HepG2 (cell line): Measurements from ENCODE around the gene SH2B2. TPM values are rescaled to one million over a fixed set of nuclear protein-coding genes. Genes with fewer than 3 reads are reported as not detected.
A peak's percentile ranks its signal among the peaks of the same experiment; 100 is the strongest.
"Not testable (repeated sequence)": the region's sequence is repeated elsewhere in the genome, so short reads cannot be mapped to it uniquely, and the experiment has no call there.

Experiments used
- ARNT2 ChIP-seq: sonication (generic); formaldehyde crosslinking; IDR thresholded peaks from 2 replicates; pipeline ENCODE4 v1.8.0; 2022; ENCODE audit warnings: mild to moderate bottlenecking, low read depth, missing genetic modification reagents, moderate library complexity
- CBX1 ChIP-seq: IDR thresholded peaks from one replicate; pipeline ENCODE4 v1.6.1; 2016; ENCODE audit warnings: antibody characterized with exemption, low read depth
- DR1 ChIP-seq: sonication (generic); formaldehyde crosslinking; IDR thresholded peaks from 2 replicates; pipeline ENCODE4 v1.8.0; 2021; ENCODE audit warnings: mild to moderate bottlenecking, missing genetic modification reagents, inconsistent platforms
- FOXA1 ChIP-seq, 2 experiments: fragments of 450-650 bp in 1 of 2; sonication (generic) in 1 of 2; formaldehyde crosslinking in 1 of 2; IDR thresholded peaks; 2 replicates each; pipeline versions ENCODE4 v1.4.0 to v1.6.1; 2016 to 2020; ENCODE audit warnings: missing genetic modification reagents in 1 of 2
- FOXC1 ChIP-seq: sonication (generic); formaldehyde crosslinking; IDR thresholded peaks from 2 replicates; pipeline ENCODE4 v1.8.0; 2022; ENCODE audit warnings: mild to moderate bottlenecking, missing genetic modification reagents, borderline replicate concordance
- FOXK1 ChIP-seq: sonication (generic); formaldehyde crosslinking; IDR thresholded peaks from 2 replicates; pipeline ENCODE4 v1.4.0; 2020; ENCODE audit warnings: low read depth, missing genetic modification reagents, borderline replicate concordance
- GATA4 ChIP-seq: sonication (generic); IDR thresholded peaks from 2 replicates; pipeline ENCODE4 v1.6.1; 2016; ENCODE audit warnings: antibody characterized with exemption, low read depth, borderline replicate concordance
- GFI1 ChIP-seq: sonication (generic); formaldehyde crosslinking; IDR thresholded peaks from 2 replicates; pipeline ENCODE4 v1.5.0; 2020; ENCODE audit warnings: missing genetic modification reagents, mild to moderate bottlenecking, borderline replicate concordance
- HOXD1 ChIP-seq: sonication (generic); formaldehyde crosslinking; IDR thresholded peaks from 2 replicates; pipeline ENCODE4 v1.5.0; 2020; ENCODE audit warnings: missing genetic modification reagents
- MXI1 ChIP-seq: IDR thresholded peaks from 3 replicates; pipeline ENCODE4 v1.6.1; 2012; ENCODE audit warnings: low read depth, low read length, inconsistent platforms, borderline replicate concordance
- PPARG ChIP-seq: conservative IDR thresholded peaks from 2 replicates; pipeline ENCODE4 v1.6.1; 2016; ENCODE audit warnings: missing biosample characterization, missing genetic modification reagents
- TBX3 ChIP-seq: fragments of 450-650 bp; IDR thresholded peaks from 2 replicates; pipeline ENCODE4 v1.6.1; 2017; ENCODE audit warnings: antibody characterized with exemption, mild to moderate bottlenecking, inconsistent platforms, borderline replicate concordance
- TEAD3 ChIP-seq: optimal IDR thresholded peaks from 2 replicates; pipeline ENCODE3; 2016; ENCODE audit warnings: borderline replicate concordance
- ZFX ChIP-seq: sonication (generic); formaldehyde crosslinking; IDR thresholded peaks from 2 replicates; pipeline ENCODE4 v1.4.0; 2020; ENCODE audit warnings: mild to moderate bottlenecking, low read depth, missing genetic modification reagents, moderate library complexity
- ZNF124 ChIP-seq: sonication (generic); formaldehyde crosslinking; IDR thresholded peaks from 2 replicates; pipeline ENCODE4 v1.4.0; 2020; ENCODE audit warnings: missing genetic modification reagents
- ZNF501 ChIP-seq: sonication (generic); formaldehyde crosslinking; IDR thresholded peaks from 2 replicates; pipeline ENCODE4 v1.5.1; 2020; ENCODE audit warnings: mild to moderate bottlenecking, moderate library complexity, missing genetic modification reagents
- ZNF616 ChIP-seq: sonication (generic); formaldehyde crosslinking; IDR thresholded peaks from 2 replicates; pipeline ENCODE4 v1.5.0; 2020; ENCODE audit warnings: low read depth, mild to moderate bottlenecking, missing genetic modification reagents
- ZNF891 ChIP-seq: sonication (generic); formaldehyde crosslinking; IDR thresholded peaks from 2 replicates; pipeline ENCODE4 v1.5.0; 2020; ENCODE audit warnings: mild to moderate bottlenecking, missing genetic modification reagents
- polyA plus RNA-seq, 8 experiments: library from polyadenylated mRNA; depleted of rRNA in 3 of 8; stranded (reverse) in 7 of 8; unstranded in 1 of 8; fragments of >200 nt; fragmentation: Illumina TruSeq in 4 of 8; extraction: Trizol in 4 of 8; gene quantifications; 2 replicates each; pipeline versions ENCODE4 v1.2.1 to v1.2.3, GENCODE V29; 2011 to 2016; ENCODE audit warnings: low read depth in 4 of 8, missing spikeins in 1 of 8, mixed read lengths in 1 of 8; ENCODE audit not compliant: insufficient read depth in 1 of 8
- total RNA-seq, 5 experiments: library from RNA; depleted of rRNA; stranded (reverse); fragments of >200 nt; fragmentation: Illumina TruSeq; extraction: Trizol; gene quantifications; 2 replicates each; pipeline ENCODE4 v1.2.3, GENCODE V29; 2016; ENCODE audit warnings: low read depth in 1 of 5
- TF ChIP-seq, protein P1 (sequence below): sonication (generic); formaldehyde crosslinking; IDR thresholded peaks from 2 replicates; pipeline ENCODE4 v1.8.0; 2022; ENCODE audit warnings: low read depth, missing genetic modification reagents
- TF ChIP-seq, protein P2 (sequence below): sonication (generic); formaldehyde crosslinking; IDR thresholded peaks from 2 replicates; pipeline ENCODE4 v1.4.0; 2020; ENCODE audit warnings: low read depth, mild to moderate bottlenecking, missing genetic modification reagents
- TF ChIP-seq, protein P3 (sequence below): sonication (generic); formaldehyde crosslinking; IDR thresholded peaks from 2 replicates; pipeline ENCODE4 v1.4.0; 2020; ENCODE audit warnings: missing genetic modification reagents
- TF ChIP-seq, protein P4 (sequence below): IDR thresholded peaks from 2 replicates; pipeline ENCODE4 v1.6.1; 2016; ENCODE audit warnings: missing biosample characterization, missing genetic modification reagents, low read depth

The SH2B2 gene
- total and polyA plus RNA-seq, 2 of the 13 experiments (the other 11 are each of a cell fraction or from before 2014, with no cell fraction given): 0.46 to 1.3 TPM

DNA sequence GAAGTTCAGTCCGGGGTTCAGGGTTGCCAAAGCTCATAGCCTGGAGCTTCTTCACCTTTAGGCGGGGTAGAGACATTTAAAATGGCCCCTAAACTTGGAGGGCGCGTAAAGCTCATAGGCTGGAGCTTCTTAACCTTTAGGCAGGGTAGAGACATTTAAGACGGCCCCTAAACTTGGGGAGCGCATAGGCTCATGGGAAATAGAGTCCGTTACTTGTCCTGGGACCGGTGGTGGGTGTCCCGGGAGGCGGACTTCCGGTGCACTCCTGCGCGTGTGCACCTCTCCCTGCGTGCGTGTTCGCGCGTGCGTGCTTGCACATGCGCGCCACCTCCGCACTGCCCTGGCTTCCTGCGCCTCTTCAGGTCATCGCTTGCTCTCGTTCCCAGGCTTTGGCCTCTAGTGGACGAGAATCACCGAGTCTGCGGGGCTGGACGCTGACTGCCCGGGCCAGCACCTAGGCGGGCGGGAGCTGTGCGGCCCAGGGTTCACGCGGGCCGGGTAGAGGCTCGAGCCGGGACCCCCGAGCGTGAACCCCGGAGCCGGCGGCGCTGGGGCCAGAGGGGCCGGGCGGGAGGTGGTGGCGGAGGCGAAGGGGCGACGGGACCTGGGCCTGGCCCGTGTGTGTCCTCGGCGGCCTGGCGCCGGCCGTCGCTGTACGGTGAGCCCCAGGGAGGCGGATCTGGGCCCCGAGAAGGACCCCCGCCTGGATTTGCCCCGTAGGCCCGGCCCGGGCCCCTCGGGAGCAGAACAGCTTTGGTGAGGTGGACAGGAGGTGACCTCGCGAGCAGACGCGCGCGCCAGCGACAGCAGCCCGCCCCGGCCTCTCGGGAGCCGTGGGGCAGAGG lies 77.1 kb downstream of the SH2B2 start (continued):
- TF ChIP-seq, protein P1, sequence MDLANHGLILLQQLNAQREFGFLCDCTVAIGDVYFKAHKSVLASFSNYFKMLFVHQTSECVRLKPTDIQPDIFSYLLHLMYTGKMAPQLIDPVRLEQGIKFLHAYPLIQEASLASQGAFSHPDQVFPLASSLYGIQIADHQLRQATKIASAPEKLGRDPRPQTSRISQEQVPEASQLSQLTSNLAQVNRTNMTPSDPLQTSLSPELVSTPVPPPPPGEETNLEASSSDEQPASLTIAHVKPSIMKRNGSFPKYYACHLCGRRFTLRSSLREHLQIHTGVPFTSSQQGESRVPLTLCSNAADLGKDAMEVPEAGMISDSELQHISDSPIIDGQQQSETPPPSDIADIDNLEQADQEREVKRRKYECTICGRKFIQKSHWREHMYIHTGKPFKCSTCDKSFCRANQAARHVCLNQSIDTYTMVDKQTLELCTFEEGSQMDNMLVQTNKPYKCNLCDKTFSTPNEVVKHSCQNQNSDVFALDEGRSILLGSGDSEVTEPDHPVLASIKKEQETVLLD: 0 out of 2 replicates have a peak, but pooled peaks have one; percentile 53
- TF ChIP-seq PPARG (CRISPR knock-in tag): peak; percentile 56; the same call in 1 of the 2 replicates
- not testable (repeated sequence) for TF ChIP-seq FOXA1 (IDR thresholded peaks at IDR 0.05)
- TF ChIP-seq FOXA1 (CRISPR knock-in tag; IDR thresholded peaks at IDR 0.05): 0 out of 2 replicates have a peak, but pooled peaks have one; percentile 18
- 0 out of 2 replicates have a peak, but pooled peaks have one; percentile 24 for TF ChIP-seq TBX3
- TF ChIP-seq, protein P2, sequence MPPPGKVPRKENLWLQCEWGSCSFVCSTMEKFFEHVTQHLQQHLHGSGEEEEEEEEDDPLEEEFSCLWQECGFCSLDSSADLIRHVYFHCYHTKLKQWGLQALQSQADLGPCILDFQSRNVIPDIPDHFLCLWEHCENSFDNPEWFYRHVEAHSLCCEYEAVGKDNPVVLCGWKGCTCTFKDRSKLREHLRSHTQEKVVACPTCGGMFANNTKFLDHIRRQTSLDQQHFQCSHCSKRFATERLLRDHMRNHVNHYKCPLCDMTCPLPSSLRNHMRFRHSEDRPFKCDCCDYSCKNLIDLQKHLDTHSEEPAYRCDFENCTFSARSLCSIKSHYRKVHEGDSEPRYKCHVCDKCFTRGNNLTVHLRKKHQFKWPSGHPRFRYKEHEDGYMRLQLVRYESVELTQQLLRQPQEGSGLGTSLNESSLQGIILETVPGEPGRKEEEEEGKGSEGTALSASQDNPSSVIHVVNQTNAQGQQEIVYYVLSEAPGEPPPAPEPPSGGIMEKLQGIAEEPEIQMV (CRISPR knock-in tag): peak; percentile 82
- peak; percentile 53 for TF ChIP-seq TEAD3 (CRISPR knock-in tag)
- TF ChIP-seq FOXK1 (CRISPR knock-in tag): peak; percentile 36; the same call in 1 of the 2 replicates
- TF ChIP-seq ARNT2 (CRISPR knock-in tag): peak; percentile 37; the same call in 1 of the 2 replicates
- TF ChIP-seq MXI1: peak; percentile 78; the same call in 1 of the 3 replicates
- peak; percentile 78 for TF ChIP-seq ZNF501
- 0 out of 2 replicates have a peak, but pooled peaks have one; percentile 24 for TF ChIP-seq GFI1
- TF ChIP-seq ZNF616: 0 out of 2 replicates have a peak, but pooled peaks have one; percentile 44
- TF ChIP-seq HOXD1: peak; percentile 78; the same call in 1 of the 2 replicates
- TF ChIP-seq, protein P3, sequence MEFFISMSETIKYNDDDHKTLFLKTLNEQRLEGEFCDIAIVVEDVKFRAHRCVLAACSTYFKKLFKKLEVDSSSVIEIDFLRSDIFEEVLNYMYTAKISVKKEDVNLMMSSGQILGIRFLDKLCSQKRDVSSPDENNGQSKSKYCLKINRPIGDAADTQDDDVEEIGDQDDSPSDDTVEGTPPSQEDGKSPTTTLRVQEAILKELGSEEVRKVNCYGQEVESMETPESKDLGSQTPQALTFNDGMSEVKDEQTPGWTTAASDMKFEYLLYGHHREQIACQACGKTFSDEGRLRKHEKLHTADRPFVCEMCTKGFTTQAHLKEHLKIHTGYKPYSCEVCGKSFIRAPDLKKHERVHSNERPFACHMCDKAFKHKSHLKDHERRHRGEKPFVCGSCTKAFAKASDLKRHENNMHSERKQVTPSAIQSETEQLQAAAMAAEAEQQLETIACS: peak; percentile 95
- TF ChIP-seq ZNF124 (CRISPR knock-in tag): peak; percentile 29; the same call in 1 of the 2 replicates
- peak; percentile 57; the same call in 1 of the 2 replicates for TF ChIP-seq DR1
- TF ChIP-seq FOXC1 (CRISPR knock-in tag): peak; percentile 56; the same call in 1 of the 2 replicates
- TF ChIP-seq ZNF891: peak; percentile 76
- peak; percentile 94 for TF ChIP-seq ZFX (CRISPR knock-in tag)
- 0 out of 2 replicates have a peak, but pooled peaks have one; percentile 38 for TF ChIP-seq GATA4
- TF ChIP-seq, protein P4, sequence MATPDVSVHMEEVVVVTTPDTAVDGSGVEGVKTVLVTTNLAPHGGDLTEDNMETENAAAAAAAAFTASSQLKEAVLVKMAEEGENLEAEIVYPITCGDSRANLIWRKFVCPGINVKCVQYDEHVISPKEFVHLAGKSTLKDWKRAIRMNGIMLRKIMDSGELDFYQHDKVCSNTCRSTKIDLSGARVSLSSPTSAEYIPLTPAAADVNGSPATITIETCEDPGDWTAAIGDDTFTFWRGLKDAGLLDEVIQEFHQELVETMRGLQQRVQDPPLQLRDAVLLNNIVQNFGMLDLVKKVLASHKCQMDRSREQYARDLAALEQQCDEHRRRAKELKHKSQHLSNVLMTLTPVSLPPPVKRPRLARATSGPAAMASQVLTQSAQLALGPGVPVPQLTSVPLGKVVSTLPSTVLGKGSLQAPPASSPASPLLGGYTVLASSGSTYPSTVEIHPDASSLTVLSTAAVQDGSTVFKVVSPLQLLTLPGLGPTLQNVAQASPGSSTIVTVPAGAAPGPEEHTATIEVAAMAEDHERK (CRISPR knock-in tag): peak; percentile 90
- TF ChIP-seq CBX1: peak; percentile 54
